NOMO-1 treated with DMSO at 0.1 percent for 48 hours (cell line): ENCODE data around the gene ARHGEF10L.

ENCODE experiments used
- DNase-seq: peaks from one replicate; lab custom pipeline; 2025; ENCODE audit not compliant: unreplicated experiment; lab: John Stamatoyannopoulos, UW

Gene ARHGEF10L

DNA sequence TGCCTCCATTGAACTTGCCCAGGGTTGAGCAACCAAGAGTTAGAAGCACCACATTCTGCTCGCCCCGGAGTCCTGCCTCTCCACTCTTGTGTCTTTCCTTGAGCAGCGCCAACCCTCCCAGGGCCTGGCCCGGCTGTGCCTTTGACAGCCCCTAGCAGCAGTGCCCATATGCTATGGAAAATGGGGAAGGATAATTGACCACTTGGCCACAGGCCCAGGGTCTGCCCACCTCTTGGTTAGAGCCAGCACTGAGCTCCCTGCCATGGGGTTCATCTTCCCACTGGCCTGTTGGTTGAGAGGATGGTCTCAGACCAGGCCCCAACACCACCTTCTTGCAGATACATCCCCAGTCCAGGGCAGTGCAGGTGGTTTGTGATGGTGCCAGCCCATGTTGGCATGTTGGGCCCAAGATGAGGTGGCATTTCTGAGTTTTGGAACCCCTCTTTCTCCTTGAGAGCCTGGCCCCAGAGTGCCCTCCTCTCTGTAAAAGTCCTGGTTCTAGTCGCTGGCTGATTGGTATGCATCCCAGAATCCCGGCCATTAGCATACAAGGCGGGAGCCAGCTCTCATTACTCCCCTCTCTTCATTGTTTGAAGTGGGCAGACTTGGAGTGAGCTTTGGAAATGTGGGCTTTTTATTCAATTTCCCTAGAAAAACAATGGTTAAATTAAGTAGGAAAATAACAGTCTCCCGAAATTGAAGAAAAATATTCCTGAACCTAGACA lies 7.6 kb downstream of the ARHGEF10L start:
- DNase-seq, result no peak

DNA sequence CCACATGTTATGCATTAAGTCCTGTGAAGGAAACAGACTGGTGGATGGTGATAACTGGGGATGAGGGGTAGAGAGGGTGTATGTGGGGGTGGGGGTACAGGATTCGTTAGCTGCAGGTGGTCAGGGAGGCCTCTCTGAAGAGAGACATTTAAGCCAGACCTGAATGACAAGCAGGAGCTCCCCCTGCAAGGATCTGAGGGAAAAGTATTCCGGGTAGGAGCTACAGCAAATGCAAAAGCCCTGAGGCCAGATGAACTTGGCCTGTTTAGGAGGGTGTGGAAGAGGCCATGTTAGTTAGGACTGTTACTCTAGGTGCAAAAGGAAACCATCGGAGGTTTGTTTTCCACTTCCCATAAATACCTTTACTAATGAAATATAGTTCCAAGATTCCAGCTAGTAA lies 9.9 kb downstream of the ARHGEF10L start:
- DNase-seq, result no peak

DNA sequence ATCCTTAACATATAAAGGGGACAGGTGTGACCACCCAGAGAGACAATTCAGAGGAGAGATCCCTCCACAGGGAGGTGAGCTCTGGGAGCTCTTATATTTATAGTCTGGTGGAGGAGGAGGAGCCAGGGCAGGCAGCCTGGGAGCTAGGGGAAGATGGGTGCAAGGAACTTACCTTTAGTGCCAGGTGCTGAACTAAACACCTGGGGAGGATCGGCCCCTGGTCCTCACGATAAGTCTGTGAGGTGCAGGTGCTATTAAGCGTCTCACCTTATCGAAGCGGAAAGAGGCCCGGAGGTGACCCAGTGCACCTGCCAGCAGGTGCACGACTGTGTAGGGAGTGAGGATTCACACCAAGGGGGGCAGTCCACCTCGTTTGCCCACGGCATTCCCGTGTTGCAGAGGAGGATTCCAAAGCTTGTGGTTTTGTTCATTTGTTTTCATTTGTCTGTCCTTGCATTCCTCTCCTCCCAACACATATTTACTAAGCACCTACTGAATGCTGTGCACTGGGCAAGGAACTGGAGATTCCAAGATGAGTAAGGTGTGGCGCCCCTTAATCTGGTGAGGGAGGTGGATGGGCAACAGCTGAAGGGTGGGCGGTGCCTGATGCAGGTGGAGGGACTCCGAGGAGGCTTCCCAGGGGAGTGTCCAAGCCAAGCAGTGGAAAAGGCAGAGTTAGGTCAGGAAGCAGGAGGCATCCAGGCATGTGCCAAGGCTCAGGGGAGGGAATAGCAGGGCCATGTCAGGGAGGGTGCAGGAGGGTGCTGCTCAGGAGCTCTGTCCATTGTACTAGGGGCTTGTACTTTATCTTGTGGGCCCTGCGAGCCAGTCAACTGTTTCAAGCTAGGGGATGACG lies 11.5 kb downstream of the ARHGEF10L start:
- DNase-seq, result no peak

DNA sequence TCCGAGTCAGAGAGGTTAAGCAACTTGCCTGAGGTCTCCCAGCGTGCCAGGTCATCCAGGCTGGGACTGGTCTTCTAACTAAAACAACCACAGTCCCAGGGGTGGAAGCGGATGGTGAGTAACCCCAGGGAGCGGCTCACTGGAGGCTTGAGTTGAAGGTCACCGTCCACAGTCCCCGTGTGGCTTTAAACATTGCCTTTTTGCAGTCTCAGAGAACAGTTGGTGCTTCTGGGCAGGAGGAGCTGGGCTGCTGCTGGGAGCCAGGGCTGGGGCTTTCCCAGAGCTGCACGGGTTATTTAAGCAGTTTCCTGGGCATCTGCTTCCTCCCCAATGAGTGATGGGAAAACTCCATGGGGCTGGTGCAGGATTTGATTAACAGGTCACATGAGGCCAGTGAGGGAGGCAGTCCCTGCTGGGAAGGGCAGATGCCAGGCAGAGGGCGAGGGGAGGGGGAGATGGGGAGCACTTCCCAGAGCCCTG lies 12.3 kb downstream of the ARHGEF10L start:
- DNase-seq, result no peak

DNA sequence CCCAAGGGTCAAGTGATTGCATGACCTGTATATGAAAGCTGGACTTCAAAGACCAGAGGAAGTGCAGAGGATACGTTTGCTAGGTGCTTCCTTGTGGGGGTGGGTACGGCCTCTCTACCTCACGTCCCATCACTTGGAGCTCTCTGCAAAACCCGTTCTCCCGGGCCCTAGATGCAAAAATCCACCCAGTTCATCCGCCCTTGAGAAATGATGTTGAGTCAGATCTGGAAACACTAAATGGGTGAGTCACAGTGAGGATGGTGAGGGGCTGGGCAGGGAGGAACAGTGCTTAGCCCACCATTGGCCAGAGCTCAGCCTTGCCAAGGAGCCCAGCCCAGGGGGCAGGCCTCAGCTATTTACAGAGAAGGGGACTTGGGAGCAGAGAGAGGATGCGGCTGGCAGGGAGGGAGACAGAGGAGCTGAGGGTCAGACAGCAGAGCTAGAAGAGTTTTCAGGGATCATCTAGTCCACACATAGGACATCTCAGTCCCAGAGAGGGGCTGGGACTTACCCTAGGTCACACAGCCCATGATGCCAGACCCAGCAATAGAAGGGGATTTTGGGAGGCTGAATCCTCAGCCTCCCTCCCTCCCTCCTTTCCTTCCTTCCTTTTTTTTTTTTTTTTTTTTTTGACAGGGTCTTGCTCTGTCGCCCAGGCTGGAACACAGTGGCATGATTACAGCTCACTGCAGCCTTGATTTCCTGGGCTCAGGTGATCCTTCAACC lies 14.6 kb downstream of the ARHGEF10L start:
- DNase-seq, result no peak

DNA sequence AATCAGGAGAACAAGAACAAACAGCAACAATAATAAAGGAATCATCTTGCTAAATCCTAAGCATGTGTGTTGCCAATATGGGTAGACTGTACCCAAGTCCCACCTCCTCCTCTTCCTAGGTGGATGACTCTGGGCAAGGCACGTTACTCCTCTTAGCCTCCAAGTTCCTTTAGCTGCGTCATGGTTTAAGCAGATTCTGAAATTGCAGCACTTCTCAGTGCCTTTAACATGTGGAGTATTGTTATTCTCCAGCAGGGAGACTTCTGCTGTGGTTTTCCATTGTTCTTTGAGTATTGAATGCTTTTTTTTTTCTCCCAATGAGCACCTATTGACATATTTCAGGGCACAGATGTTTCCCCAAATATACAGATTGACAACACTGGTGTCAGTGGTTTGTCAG lies 15.5 kb downstream of the ARHGEF10L start:
- DNase-seq, result no peak

DNA sequence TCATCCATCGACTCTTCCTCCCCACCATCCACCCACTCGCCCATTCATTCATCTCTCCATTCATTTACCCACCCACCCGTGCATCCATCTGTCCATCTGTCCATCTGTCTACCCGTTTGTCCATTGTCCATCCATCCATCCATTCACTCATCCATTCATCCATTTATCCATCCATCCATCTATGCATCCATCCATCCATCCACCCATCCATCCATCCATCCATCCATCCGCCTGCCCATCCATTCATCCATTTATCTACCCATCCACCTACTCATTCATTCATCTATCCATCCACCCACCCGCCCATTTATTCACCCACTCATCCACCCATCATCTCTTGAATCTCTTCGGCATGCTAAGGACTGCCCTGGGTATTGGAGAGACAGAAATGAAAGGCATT lies 18.5 kb downstream of the ARHGEF10L start:
- DNase-seq, result no peak

DNA sequence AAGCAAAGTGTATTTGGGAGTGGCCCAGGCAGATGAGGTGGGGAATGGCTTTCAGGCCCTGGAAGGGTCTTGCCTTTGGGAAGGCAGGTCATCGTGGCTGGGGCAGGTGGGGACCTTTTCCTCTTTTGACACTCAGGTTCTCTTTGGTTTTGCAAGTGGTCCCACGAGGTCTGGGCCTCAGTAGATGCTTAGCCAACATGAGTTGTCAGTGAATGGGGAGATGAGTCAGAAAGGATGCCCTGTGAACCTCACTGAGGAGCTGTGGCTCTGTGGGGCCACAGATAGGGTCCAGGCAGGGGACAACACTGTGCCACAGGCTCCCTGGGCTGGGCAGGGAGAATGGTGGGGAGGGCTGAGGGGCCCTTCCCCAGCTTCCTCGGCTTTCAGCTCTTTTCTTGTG lies 19.0 kb downstream of the ARHGEF10L start:
- no peak for DNase-seq

DNA sequence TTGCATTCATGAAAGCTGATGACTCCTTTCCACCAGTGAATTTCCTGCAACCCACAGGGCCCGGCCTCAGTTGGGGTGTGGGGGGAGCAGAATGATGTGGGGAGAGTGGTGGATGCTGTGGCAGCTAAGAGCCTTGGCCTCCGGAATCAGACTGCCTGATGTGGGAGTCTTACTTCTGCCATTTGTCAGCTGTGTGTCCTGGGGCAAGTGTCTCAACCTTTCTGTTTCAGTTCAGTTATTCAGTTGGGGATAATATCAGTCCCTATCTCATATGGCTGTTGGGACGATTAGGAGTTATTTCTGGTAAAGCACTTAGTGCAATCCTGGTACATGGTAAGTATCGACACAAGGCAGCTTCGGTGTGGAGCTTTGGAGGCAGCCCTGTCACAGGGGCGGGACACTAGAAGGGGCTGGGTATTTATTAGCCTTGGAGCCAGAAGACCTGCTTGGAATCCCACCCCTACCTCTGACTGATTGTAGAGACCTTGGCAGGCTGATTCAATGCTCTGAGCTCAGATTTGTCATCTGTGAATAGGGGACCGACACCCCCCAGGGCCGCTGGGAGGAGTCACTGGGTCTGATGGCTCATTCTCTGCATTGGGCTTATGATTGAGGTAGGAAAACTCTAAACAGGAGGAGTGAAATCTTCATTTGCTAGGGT lies 19.6 kb downstream of the ARHGEF10L start:
- no peak for DNase-seq

DNA sequence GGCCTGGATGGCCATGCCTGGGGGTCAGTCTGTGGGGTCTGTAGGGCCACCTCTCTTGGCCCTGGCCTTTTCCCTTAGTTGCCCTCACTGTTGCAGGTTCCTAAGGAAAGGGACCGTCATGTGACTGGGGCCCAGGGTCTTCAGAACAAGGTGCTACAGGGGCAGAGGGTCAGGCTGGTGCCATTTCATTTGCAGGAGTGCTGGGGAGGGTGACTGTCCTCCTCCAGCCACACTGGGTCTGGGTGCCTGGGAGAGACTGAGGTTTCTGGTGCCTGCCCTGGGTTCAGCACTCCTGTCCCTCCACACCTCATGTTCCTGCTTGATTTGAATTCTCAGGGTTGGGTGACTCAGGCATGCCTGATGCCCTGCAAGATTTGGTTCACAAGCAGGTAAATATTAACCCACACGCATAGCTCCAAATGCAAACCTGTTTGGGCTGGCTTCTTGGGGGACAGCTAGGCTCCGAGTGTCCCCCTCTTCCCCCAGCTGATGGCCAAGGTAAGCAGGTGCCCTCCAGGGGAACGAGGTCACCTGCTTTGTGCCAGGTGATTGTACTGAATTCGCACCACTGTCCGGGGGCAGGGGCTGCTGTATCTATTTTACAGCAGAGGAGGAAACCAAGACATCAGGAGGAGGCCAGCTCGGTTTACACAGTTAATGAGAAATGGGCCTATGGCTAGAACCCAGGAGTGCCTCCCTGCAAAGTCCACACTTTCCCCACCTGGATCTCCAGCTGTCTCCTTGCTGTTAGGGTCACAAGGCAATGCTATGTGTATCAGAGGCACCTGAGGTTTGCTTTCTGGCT lies 20.3 kb downstream of the ARHGEF10L start:
- no peak for DNase-seq

DNA sequence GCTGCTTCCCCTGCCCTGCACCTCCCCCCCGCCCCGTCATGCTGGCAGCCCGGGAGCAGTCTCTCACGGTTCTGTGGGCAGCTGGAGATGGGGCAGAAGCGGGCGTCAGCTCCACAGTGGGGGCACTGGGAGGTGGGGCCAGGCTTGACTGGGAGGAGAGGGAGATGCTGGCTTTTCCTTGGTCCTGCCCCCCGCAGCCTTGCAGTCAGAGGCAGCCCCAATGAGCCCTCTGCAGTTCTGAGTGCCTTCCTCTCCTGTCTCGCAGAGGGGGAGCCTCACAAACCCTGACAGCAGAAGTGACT lies 21.7 kb downstream of the ARHGEF10L start:
- DNase-seq, result no peak

DNA sequence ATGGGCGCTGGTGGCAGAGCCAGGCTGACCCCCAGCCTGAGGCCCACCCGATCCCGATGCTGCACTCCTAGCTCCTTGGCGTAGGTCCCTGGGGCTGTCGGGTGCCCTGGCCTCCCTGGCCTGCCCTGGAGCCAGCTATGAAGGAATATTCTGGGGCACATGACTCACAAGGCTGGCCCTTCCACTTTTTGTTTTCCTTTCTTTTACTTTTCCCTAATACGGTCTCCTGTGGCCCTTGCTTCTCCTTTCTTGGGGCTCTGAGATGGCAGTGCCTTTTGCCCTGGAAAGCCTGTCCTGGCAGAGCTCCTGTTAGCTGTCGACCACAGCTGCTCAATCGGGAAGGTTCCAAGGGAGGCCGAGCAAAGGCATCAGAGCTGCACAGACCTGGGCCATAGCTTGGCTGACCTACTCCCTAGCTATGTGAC lies 22.1 kb downstream of the ARHGEF10L start:
- DNase-seq, result no peak

DNA sequence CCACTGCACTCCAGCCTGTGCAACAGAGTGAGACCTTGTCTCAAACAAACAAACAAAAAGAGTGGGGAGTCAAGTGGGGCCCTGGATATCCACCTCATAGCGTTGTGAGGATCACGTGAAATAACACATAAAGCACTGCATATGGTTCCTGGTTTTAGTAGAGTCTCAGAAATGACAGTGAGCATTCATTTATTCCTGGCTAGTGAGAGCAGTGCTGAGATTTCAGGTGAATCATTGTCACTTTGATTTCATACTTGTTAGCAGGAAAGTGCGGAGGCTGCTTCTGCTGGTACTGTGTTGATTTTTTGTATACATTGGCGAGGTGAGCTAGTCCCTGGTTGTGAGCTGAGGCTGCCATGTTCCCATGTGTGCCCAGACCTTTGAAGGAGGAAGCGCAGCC lies 22.9 kb downstream of the ARHGEF10L start:
- DNase-seq, result no peak

DNA sequence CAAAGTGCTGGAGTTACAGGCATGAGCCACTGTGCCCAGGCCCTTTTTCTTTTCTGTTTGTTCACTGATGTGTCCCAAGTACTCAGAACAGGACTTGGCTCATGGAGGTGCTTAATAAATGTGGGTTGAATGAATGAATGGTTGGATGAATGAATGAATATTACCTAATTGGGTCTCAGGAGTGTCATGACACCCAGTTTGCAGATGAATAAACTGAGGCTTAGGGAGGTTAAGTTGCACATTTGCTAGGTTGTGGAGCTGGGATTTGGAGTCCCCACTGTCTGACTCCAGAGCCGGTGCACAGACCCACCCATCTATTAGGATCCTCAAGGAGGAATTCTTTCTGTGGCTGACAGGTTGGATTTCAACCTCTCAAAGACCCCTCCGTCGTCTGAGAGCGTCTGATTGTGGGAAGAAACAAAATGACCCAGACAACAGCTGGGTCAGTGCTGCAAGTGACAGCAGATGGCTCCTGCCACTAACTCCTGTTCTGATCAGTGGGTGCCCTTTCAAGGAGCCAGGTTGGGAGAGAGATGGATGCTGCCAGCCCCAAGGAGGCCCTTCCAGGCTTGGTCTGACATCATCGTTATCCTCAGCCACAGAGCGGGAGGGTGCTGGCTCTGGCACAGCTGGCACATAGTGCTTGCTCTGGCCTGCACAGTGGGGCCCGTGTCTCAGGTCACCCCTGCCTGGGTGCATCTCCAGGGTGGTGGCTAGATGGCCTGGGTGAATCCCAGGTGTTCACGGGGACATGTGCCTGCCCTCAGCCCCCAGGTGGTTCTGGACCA lies 24.2 kb downstream of the ARHGEF10L start:
- DNase-seq, result no peak

DNA sequence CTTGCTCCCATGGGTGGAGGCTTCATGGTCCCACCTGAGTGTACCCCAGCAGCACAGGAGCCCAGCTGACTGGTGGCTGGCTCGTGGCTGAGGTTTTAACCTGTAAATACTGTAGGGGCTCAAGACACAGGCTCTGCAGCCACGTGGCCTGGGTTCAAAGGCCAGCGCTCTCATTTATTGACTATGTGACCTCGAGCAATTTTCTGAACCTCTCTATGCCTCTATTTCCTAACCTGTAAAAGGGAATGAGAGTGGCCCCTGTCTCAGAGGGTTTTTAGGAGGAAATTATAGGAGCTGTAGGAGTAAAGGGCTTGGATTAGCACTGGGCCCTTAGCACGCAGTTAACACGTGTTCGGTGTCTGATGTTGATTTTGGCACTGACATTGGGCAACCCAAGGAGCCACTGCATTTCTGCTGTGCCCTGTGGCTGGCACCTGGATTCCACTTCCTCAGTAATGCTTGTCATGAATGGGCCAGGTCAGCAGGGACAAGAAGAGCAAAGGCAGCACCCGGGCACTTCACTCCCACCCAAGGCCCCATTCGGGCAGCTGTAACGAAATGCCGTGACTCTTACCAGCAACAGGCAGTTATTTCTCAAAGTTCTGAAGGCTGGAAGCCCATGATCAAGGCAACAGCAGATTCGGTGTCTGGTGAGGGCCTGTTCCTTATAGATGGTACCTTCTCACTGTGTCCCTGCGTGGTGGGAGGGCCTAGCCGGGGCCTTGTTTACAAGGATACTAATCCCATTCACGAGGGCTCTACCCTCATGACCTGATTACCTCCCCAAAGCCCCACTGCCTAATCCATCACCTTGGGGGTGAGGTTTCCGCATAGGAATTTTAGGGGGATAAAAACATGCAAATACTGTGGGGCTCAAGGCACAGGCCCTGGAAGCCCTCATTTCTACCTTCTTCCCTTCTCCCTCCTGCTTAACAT lies 25.2 kb downstream of the ARHGEF10L start:
- no peak for DNase-seq

DNA sequence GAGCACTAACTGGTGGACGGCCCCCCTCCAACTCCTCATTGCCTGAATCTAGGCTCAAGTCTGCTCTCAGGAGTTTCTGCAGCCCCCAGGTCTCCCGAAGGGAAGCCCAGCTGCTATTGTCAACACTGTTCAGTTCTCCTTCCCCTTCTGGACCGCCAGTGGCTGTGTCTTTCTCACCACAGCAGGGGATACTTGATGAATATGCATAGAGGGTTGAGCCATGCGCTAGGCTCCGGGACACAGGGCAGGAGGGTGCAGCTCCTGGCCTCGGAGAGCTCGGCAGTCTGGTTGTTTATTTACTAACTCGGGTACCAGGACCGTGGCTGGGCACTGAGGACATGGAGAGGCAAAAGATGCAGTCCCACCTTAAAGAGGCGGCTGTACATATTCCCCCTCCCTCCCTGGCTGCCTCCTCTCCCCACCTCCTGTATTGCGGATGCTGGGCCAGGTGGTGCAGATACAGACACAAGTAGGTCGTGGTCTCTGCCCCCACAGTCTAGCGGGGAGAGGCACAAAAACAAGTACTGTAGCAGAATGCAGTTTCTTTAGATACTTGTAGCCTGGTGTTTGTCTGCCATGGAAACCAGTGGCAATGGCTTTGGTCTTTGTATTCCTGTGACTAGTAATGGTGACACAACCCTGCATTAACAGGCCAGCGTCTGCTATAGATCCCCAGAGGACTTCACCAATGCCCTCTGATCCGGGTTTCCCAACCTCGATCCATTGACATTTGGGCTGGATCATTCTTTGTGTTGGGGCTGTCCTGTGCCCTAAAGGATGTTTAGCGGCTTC lies 26.2 kb downstream of the ARHGEF10L start:
- DNase-seq, result no peak

DNA sequence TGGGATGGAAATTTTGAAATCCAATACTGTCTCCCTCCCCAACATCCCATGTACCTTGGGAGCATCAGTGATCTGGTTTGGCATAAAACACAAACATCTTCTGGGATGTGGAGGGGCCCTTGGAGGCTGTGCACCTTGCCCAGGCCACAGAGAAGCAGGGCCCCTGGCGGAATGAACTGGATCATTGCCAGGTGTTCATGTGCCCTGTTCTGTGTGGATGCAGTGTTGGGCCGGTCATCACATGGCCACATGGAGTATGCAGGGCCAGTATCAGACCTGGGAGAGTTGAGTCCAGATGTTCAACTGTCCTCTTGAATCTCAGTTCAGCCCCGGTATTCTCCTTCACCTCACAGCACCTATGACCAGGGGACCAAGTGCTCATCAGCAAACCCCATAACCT lies 26.9 kb downstream of the ARHGEF10L start:
- no peak for DNase-seq

DNA sequence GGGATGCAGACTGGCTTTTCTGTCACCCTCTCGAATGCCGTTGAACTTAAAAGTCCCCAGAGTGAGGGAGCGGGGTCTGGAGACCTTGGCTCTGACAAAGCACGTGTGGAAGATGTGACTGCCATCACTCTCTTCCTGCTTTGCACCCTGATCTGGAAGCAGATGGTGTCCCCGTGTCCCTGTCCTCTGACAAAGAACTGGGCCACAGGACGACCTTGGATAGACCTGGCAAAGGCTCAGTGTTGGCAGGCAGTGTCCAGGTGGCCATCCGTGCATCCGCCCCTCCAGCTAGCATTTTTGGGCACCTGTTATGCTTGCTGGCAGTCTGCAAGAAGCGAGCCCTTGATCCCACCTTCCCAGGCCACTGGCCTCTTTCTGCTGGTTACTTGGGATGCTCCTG lies 27.4 kb downstream of the ARHGEF10L start:
- no peak for DNase-seq
